DMS114 treated with DMSO at 0.1 percent for 48 hours (cell line): ENCODE measurements around the gene AMBRA1.

ENCODE experiments used
- DNase-seq: peaks from one replicate; lab custom pipeline; 2025; ENCODE audit not compliant: unreplicated experiment; lab: John Stamatoyannopoulos, UW

AMBRA1 gene

GRCh38 chr11:46445920-46446771, 147.7 kb downstream of the AMBRA1 start:
- no peak for DNase-seq

DNA sequence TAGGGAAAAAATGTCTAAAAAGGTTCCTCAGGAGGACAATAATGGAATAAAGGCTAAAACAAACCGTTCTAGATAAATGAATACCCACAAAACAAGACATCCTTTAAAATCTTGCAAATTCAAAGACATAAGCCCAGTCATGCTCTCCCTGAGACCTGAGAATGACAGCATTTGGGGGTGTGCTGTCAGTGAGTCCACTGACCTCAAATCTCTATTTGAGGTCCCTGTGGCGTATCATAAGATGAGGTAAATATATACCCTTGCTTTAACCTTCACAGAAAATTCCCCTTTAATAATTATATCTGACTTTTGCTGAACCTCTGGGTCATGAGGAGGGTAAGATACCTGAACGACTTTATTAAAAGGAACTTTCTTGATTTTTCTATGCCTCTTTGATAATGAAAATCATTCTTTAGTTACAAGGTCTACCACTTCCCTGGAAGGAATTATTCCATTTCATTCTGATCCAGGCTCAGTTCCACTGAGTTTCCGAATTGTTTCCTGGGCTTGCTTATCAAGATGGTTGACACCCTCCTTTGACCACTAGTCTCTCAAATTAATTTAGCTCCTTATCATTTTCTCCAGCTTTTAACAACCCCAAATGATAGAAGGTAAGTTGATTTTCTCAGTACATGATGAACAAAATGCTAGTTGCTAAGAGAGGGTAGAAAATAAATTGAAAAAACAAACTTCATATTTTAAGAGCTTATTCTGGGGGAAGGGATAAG, 148.5 kb downstream of the AMBRA1 start:
- no peak for DNase-seq

- no peak for DNase-seq
Observed at GRCh38 chr11:46444305-46444704, 149.5 kb downstream of the AMBRA1 start.

GRCh38 chr11:46438211-46438610, 155.6 kb downstream of the AMBRA1 start:
- no peak for DNase-seq

DNA sequence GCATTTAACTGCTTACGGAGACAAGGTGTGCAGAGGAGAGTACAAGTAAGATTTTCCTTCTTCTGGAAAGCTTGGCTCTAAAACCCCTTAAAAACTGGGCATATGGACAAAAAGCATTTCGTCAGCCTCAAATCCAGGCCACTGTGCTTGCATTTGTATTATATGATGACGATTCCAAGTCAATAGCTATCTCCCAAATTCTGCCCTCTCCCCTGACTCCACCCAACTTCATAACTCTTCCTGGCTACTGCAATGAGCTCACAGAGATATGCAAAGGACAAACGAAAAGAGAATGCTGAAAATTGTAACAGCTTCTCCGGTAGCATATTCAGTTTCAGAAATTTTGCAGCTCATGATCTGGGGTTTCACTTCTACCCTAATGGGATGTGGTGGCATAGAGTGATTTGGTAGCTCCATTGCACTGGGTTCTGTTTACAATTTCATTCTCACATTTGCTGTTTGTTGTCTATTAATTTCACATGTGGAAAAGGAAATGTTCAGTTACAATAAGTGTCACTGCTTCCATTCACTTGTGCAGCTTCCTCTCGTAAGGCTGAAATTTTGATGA, 156.6 kb downstream of the AMBRA1 start:
- DNase-seq: no peak

GRCh38 chr11:46436113-46436512, 157.7 kb downstream of the AMBRA1 start:
- no peak for DNase-seq

DNA sequence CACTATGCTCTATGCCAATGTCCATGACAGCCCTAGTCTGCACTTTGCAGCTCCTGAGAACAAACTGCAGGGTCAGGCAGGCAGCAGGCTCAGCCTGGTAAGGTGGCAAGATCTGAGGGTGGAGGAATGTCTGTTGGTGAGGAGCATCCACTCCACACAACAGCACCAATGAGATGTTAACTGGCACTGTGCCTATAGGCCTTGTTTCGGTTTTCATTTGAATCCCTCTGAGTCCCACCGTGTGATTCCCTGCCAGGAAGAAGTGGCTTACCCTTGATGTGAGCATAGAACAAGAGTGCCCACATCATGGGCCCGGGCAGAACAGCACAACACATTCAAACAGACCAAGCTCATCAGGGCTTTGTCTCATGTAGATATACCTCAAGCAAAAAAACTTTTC, 158.1 kb downstream of the AMBRA1 start:
- no peak for DNase-seq

GRCh38 chr11:46431211-46431610, 162.6 kb downstream of the AMBRA1 start:
- no peak for DNase-seq

- no peak for DNase-seq
Observed at GRCh38 chr11:46429717-46430116, 164.1 kb downstream of the AMBRA1 start.

DNA sequence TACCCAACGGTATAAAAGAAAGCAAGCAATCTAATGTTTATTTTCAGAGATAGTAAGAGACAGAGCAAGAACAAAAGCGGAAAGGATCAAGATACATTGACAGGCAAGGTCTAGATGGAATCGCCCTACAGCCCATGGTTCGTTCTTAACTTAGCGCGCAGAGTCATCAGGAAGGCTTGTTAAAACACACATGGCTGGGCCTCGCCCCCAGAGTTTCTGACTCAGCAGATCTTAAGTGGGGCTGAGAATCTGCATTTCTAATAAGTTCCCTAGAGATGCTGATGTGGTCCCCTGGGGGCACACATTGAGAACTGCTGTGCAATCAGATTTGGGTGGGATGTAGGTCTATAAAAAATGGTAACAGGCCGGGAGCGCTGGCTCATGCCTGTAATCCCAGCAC, 166.5 kb downstream of the AMBRA1 start:
- no peak for DNase-seq

GRCh38 chr11:46426233-46426991, 167.4 kb downstream of the AMBRA1 start:
- DNase-seq: no peak

DNA sequence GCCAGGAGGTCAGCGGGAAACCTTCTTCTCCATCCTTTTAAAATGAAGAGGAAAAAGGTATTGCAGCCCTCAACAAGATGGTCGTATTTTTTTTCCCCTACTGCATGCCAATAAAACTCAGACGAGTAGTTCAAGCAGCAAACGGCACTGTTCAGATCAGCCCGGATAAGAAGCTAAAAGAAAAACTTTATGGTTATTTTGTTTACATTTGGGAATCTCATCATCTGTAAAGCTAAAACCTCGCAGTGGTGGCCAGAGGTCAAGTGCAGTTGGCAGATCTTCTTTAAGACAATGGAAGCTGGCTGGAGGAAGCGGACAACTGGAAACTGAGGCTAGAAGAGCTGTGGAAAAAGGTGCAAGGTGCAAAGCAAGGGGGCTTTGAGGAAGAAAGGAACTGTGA, 171.2 kb downstream of the AMBRA1 start:
- DNase-seq: no peak

DNA sequence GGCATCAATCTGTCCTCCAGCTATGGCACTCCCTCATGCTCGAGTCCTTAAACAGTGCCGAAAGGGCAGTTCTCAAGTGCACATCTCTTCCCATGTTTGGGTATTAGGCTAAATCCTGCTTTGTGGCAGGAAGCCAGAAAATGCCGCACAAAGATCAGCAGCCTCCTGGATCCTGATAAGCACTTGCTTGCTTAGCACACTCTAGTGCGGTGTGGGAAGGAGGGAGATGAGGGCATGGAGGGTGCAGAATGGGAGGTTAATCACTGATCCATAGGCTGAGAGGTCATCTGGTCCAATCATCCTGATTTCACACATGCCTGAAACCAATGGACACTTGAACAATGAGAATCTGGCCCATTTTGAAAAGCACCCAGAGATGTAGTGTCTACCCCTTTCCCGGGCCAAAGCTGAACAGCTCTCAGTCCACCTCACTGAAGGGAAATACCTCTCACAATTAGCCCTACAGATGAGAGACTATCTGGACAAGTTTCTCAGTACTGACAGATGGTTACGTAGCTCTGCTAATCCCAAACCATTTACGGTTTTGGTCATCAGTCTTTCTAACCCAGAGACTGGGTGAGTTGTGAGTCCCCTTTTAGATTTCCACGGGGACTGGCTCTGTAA, 172.5 kb downstream of the AMBRA1 start:
- DNase-seq: no peak

GRCh38 chr11:46420513-46420912, 173.3 kb downstream of the AMBRA1 start:
- no peak for DNase-seq

DNA sequence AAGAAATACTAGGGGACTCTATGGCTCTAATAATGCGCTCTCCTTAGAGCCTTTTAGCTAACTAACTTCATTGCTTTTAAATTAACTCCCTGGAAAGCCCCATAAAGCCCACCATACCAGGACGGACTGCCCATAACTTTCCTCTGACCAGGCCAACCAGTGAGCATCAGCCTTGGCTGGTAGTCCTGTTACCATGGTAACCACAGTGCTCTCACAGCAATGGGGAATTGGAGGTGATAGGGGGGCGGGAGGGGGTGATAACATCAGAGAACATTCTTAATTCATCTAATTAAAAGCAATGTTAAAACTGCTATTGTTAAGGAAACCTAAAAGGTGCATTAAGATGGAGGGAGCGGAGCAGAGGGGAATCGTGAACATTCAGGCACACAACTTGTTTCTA, 175.1 kb downstream of the AMBRA1 start:
- DNase-seq: no peak

- no peak for DNase-seq
Observed at GRCh38 chr11:46417711-46418110, 176.1 kb downstream of the AMBRA1 start.

DNA sequence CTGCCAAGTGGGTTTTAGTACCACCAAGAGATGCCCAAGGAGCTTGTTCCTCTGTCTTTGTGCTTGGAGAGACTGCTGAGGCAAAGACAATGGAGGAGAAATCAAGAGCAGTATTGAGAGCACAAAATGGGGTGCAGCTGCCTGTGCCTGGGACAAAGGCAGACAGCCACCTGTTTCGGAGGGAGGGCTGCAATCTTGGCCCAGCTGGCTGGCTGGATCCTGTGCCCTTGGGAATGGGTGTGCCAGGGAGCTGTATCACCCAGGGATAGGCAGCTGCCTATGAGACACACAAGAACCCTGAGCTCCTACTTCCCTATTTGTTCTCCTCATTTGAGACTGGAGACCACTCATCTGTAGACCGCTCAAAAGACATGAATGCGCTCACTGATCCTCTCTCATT, 178.9 kb downstream of the AMBRA1 start:
- DNase-seq: no peak

DNA sequence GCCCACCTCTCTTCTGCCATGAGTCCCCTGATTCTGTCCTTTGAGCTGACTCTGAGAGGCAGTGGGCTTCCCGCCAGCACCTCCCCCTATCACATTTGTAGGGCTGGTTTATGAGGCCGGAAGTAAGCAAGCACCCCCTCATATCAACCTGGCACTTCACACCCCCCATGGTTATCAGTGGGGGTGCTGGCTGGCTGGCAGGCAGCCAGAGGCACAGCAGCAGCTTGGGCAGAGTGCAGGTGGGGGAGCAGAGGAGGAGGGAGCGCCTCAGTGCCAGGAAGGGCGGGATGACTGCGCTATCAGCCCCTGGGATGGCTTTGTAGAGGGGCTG, 179.4 kb downstream of the AMBRA1 start:
- no peak for DNase-seq

DNA sequence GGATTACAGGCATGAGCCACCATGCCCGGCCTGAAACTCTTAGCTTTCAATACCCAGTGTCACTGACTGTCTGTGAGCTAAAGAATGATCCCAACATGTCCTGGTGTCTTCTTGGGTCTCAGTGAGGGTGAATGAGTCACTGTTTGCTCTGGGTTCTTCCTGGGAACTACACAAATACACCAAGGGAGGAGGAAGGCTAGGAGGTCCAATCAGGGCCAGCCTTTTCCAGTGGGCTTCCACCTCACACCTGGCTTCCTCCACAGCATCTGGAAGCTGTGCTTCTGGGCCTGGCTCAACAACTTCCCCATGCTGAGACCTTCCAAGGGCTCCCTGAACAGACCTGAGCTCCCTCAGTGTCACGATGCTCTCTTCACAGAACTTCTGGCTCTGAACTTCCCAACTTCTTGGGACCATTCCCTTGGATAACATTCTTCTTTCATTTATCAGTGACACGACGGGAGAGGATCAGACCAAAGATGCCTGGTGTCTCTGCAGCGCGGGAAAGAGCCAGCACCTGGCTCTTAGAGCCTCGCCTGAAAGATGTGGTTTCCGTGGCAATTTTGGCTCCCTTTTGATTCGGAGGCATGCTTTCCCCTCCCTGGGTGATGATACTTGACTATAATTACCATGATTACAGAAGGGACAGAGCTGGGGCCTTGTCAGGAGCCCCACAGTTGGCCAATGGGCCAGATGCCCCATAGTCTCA, 179.9 kb downstream of the AMBRA1 start:
- no peak for DNase-seq

DNA sequence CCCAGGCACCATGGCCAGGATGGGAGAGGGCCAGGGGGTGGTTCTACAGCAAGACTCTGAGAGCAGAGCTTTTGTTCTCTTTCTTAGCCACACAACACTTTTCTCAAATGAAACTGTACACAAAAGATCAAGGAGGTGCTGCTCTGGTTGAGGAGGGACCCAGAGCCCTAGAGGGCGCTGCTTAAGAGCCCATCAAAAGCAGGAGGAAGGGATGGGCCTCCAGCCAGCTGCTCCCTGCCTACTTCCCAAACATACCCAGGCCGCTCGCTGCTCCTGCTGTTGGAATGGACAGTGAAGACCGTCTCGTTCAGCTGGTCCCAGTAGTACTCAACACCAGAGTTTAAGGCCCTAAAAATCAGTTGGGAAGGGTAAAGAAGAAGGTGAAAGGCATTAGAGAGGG, 183.8 kb downstream of the AMBRA1 start:
- no peak for DNase-seq
